Stomach (tissue), 9 donors: ENCODE data around the gene USP48. TPM values are rescaled to one million over a fixed set of nuclear protein-coding genes. Genes with fewer than 3 reads are reported as not detected.

Experiments used
- DNase-seq, 2 donors: peaks; one replicate each; pipeline versions ENCODE4 v3.0.0 to v3.0.0-alpha.2; 2013 to 2019
- H3K27ac ChIP-seq, 5 donors: fragments of 200-600 bp in 4 of 5; sonication (generic) in 4 of 5; one replicate each; pipeline ENCODE4 v1.5.1; 2013 to 2019; ENCODE audit warnings: mild to moderate bottlenecking in 1 of 5, moderate library complexity in 1 of 5
- H3K27me3 ChIP-seq, 3 donors: fragments of 200-600 bp; sonication (generic); one replicate each; pipeline ENCODE4 v1.5.1; 2017 to 2019; ENCODE audit warnings: mixed run types in 1 of 3
- H3K36me3 ChIP-seq, 4 donors: fragments of 200-600 bp; sonication (generic); 1 replicate in 3 of 4; 2 replicates in 1 of 4; pipeline ENCODE4 v1.5.1; 2016 to 2019
- H3K4me1 ChIP-seq, 4 donors: fragments of 200-600 bp; sonication (generic); one replicate each; pipeline ENCODE4 v1.5.1; 2016 to 2019
- H3K4me3 ChIP-seq, 4 donors: fragments of 200-600 bp; sonication (generic) in 3 of 4; one replicate each; pipeline ENCODE4 v1.5.1; 2016 to 2019; ENCODE audit warnings: mild to moderate bottlenecking in 1 of 4
- H3K9me3 ChIP-seq, 4 donors: fragments of 200-600 bp; sonication (generic); one replicate each; pipeline ENCODE4 v1.5.1; 2016 to 2019
- CTCF ChIP-seq, 7 experiments: fragments of 450-650 bp in 4 of 7; fragments of 200-600 bp in 3 of 7; sonication (generic) in 3 of 7; IDR thresholded peaks; one replicate each; pipeline ENCODE4 v1.5.1; 2016 to 2019; ENCODE audit warnings: antibody characterized with exemption in 7 of 7, control low read depth in 2 of 7, mild to moderate bottlenecking in 1 of 7
- EP300 ChIP-seq: sonication (generic); formaldehyde crosslinking; IDR thresholded peaks from one replicate; pipeline ENCODE4 v1.6.1; 2017; ENCODE audit warnings: antibody characterized with exemption
- POLR2A ChIP-seq, 4 donors: fragments of 450-650 bp; IDR thresholded peaks; one replicate each; pipeline ENCODE4 v1.6.1; 2016; ENCODE audit warnings: antibody characterized with exemption in 4 of 4, control low read depth in 2 of 4, mild to moderate bottlenecking in 1 of 4, moderate library complexity in 1 of 4
- POLR2AphosphoS5 ChIP-seq, 3 donors: sonication (generic); formaldehyde crosslinking; IDR thresholded peaks; one replicate each; pipeline ENCODE4 v1.6.1; 2016; ENCODE audit warnings: antibody characterized with exemption in 3 of 3
- WGBS, 5 donors: extraction: QIAGEN DNeasy Blood & Tissue Kit in 3 of 5; methylation state at CpG; one replicate each; pipeline versions ENCODE4 v1.1.5 to v1.1.7; 2013 to 2018; 5-methylcytosine and 5-hydroxymethylcytosine counted together
- intact Hi-C: fragments of 100-400 bp; cut with DNase I; formaldehyde crosslinking; loops from one replicate; pipeline ENCODE4 v1.15.1; 2023; ENCODE audit warnings: low total_unique reads
- polyA plus RNA-seq, 3 donors: library from polyadenylated mRNA; stranded (reverse); fragments of 200-250 nt; gene quantifications; one replicate each; pipeline ENCODE4 v1.2.3, GENCODE V29; 2013
- total RNA-seq, 5 donors: library from RNA; depleted of rRNA; stranded (reverse); fragments of >200 nt; gene quantifications; one replicate each; pipeline versions ENCODE4 v1.1.0 to v1.2.3, GENCODE V29; 2014 to 2016
- donor health status: healthy with polysubstance abuse.
- donor health status: Bipolar disorder and iron deficiency.
- donor health status: healthy.

The USP48 gene
- total and polyA plus RNA-seq, 8 donors: 12.7 to 144 (median 78.7) TPM

GRCh38 chr1:21696931-21697330 lies 86.0 kb downstream of the USP48 start:
- intact Hi-C loops: no loop called here
- H3K27ac ChIP-seq: no peak overlapping the region
- H3K4me3 ChIP-seq: no peak overlapping the region
- DNase-seq: no peak
- H3K27me3 ChIP-seq: no peaks in the 10 kb centered on the region
- no peak for TF ChIP-seq CTCF (IDR thresholded peaks at IDR 0.05)
- no peak for TF ChIP-seq POLR2AphosphoS5 (IDR thresholded peaks at IDR 0.05)
- no peak for TF ChIP-seq EP300
- no peak for TF ChIP-seq POLR2A (IDR thresholded peaks at IDR 0.05)
- peaks cover 36 to 90% (median 83%) of the 10 kb centered on the region in 4 donors for H3K36me3 ChIP-seq
- WGBS, 5 donors: 77 to 91% (median 84%) methylated on average over 6 of the region's 6 CpGs
- no peaks in the 10 kb centered on the region for H3K4me1 ChIP-seq
- no peaks in the 10 kb centered on the region for H3K9me3 ChIP-seq

- no peak overlapping the region for H3K27ac ChIP-seq
- no peak overlapping the region for H3K4me3 ChIP-seq
- H3K4me1 ChIP-seq: no peaks in the 10 kb centered on the region
- DNase-seq: no peak
- H3K36me3 ChIP-seq: peaks cover 26 to 90% (median 85%) of the 10 kb centered on the region in 4 donors
- no peaks in the 10 kb centered on the region for H3K9me3 ChIP-seq
- TF ChIP-seq POLR2AphosphoS5 (IDR thresholded peaks at IDR 0.05) (no peak), EP300 (no peak), CTCF (IDR thresholded peaks at IDR 0.05) (no peak), POLR2A (IDR thresholded peaks at IDR 0.05) (no peak)
- no peaks in the 10 kb centered on the region for H3K27me3 ChIP-seq
- intact Hi-C loops: no loop called here
Measured at GRCh38 chr1:21693732-21694131, 89.2 kb downstream of the USP48 start.

GRCh38 chr1:21691739-21692138 lies 91.2 kb downstream of the USP48 start:
- H3K36me3 ChIP-seq: peaks cover 39 to 100% (median 95%) of the 10 kb centered on the region in 4 donors
- H3K27me3 ChIP-seq: no peaks in the 10 kb centered on the region
- TF ChIP-seq CTCF (IDR thresholded peaks at IDR 0.05) (no peak), POLR2AphosphoS5 (IDR thresholded peaks at IDR 0.05) (no peak), EP300 (no peak), POLR2A (IDR thresholded peaks at IDR 0.05) (no peak)
- H3K4me3 ChIP-seq: no peak overlapping the region
- H3K27ac ChIP-seq: no peak overlapping the region
- no peaks in the 10 kb centered on the region for H3K9me3 ChIP-seq
- DNase-seq: no peak
- no peaks in the 10 kb centered on the region for H3K4me1 ChIP-seq
- intact Hi-C loops: no loop called here
- 64 to 77% (median 71%) methylated on average over 3 of the region's 3 CpGs for WGBS, 5 donors

- H3K4me1 ChIP-seq: no peaks in the 10 kb centered on the region
- no peaks in the 10 kb centered on the region for H3K27me3 ChIP-seq
- intact Hi-C loops: no loop called here
- H3K9me3 ChIP-seq: no peaks in the 10 kb centered on the region
- H3K4me3 ChIP-seq: no peak overlapping the region
- H3K27ac ChIP-seq: no peak overlapping the region
- peaks cover 39 to 100% (median 99%) of the 10 kb centered on the region in 4 donors for H3K36me3 ChIP-seq
- WGBS, 5 donors: 87 to 94% (median 91%) methylated on average over 6 of the region's 6 CpGs
- DNase-seq: no peak
- TF ChIP-seq POLR2AphosphoS5 (IDR thresholded peaks at IDR 0.05) (no peak), EP300 (no peak), POLR2A (IDR thresholded peaks at IDR 0.05) (no peak), CTCF (IDR thresholded peaks at IDR 0.05) (no peak)
Measured at GRCh38 chr1:21689661-21690372, 93.1 kb downstream of the USP48 start.
